PC-9 (cell line): ENCODE results near the gene CXXC5. TPM values are rescaled to one million over a fixed set of nuclear protein-coding genes. Genes with fewer than 3 reads are reported as not detected.

Source experiments
- BruUV-seq: library from RNA; stranded (reverse); fragments of 400-500 nt; replicated peaks from 2 replicates; lab custom pipeline; 2021; lab: Mats Ljungman, UMichigan
- CTCF ChIA-PET: fragments of 300-600 bp; sonication (Branson Sonifier 250); formaldehyde crosslinking; loops from one replicate; lab custom pipeline; 2022; ENCODE audit warnings: antibody characterized with exemption; lab: Charles Lee
- POLR2A ChIA-PET: fragments of 300-600 bp; sonication (Branson Sonifier 250); formaldehyde crosslinking; loops from one replicate; lab custom pipeline; 2022; ENCODE audit warnings: antibody characterized with exemption; ENCODE audit not compliant: unreplicated experiment; lab: Charles Lee
- DNase-seq, 2 experiments: peaks; one replicate each; pipeline versions ENCODE4 v3.0.0 to v3.0.0-alpha.2; 2015 to 2022; ENCODE audit warnings: mixed read lengths in 1 of 2
- H2AFZ ChIP-seq: fragments of 200-600 bp; sonication (generic); 2 replicates; pipeline ENCODE4 v1.8.1; 2017; ENCODE audit warnings: antibody characterized with exemption
- H3F3A ChIP-seq: fragments of 200-600 bp; sonication (generic); 2 replicates; pipeline ENCODE4 v1.8.1; 2017; ENCODE audit warnings: antibody characterized with exemption, mild to moderate bottlenecking, low read depth; ENCODE audit not compliant: insufficient read depth
- H3K27ac ChIP-seq: fragments of 200-600 bp; sonication (generic); 2 replicates; pipeline ENCODE4 v1.6.1; 2016; ENCODE audit warnings: mixed run types
- H3K27me3 ChIP-seq: fragments of 200-600 bp; sonication (generic); 2 replicates; pipeline ENCODE4 v1.6.1; 2016; ENCODE audit warnings: low read depth, mixed run types; ENCODE audit not compliant: insufficient read depth
- H3K36me3 ChIP-seq: fragments of 200-600 bp; sonication (generic); 2 replicates; pipeline ENCODE4 v1.6.1; 2016; ENCODE audit warnings: low read depth, mixed run types
- H3K4me1 ChIP-seq: fragments of 200-600 bp; sonication (generic); replicated peaks from 2 replicates; pipeline ENCODE4 v1.6.1; 2016; ENCODE audit warnings: mixed run types; ENCODE audit not compliant: insufficient read depth
- H3K4me2 ChIP-seq: fragments of 200-600 bp; sonication (generic); 2 replicates; pipeline ENCODE4 v1.6.1; 2017; ENCODE audit warnings: mixed run types
- H3K4me3 ChIP-seq: fragments of 200-600 bp; sonication (generic); 2 replicates; pipeline ENCODE4 v1.6.1; 2016; ENCODE audit warnings: mixed run types
- H3K79me2 ChIP-seq: fragments of 200-600 bp; sonication (generic); 2 replicates; pipeline ENCODE4 v1.6.1; 2017; ENCODE audit warnings: low read depth, mixed run types
- H3K9me2 ChIP-seq: fragments of 200-600 bp; sonication (generic); 2 replicates; pipeline ENCODE4 v1.8.1; 2017; ENCODE audit warnings: mild to moderate bottlenecking; ENCODE audit not compliant: insufficient read depth
- H3K9me3 ChIP-seq: fragments of 200-600 bp; sonication (generic); 2 replicates; pipeline ENCODE4 v1.8.1; 2016; ENCODE audit warnings: low read depth; ENCODE audit not compliant: insufficient read depth
- H4K20me1 ChIP-seq: fragments of 200-600 bp; sonication (generic); 2 replicates; pipeline ENCODE4 v1.8.1; 2017; ENCODE audit not compliant: insufficient read depth
- EZH2 ChIP-seq: fragments of 200-600 bp; sonication (generic); IDR thresholded peaks from 2 replicates; pipeline ENCODE4 v1.8.0; 2017; ENCODE audit warnings: antibody characterized with exemption, low read depth
- intact Hi-C: fragments of 100-400 bp; cut with micrococcal nuclease; formaldehyde crosslinking; loops from one replicate; pipeline ENCODE4 v1.10.0; 2022; ENCODE audit not compliant: unreplicated experiment
- total RNA-seq: library from RNA; stranded (reverse); gene quantifications from 2 replicates; pipeline ENCODE4 v1.2.3, GENCODE V29; 2021
- TF ChIP-seq, protein P1 (sequence below): fragments of 200-600 bp; sonication (generic); conservative IDR thresholded peaks from 2 replicates; pipeline ENCODE4 v1.6.1; 2017; ENCODE audit warnings: mixed run types, antibody characterized with exemption, mild to moderate bottlenecking, moderate library complexity

CXXC5 gene
- total RNA-seq, 1 experiment from 2014 or later, result 59.9 TPM

DNA sequence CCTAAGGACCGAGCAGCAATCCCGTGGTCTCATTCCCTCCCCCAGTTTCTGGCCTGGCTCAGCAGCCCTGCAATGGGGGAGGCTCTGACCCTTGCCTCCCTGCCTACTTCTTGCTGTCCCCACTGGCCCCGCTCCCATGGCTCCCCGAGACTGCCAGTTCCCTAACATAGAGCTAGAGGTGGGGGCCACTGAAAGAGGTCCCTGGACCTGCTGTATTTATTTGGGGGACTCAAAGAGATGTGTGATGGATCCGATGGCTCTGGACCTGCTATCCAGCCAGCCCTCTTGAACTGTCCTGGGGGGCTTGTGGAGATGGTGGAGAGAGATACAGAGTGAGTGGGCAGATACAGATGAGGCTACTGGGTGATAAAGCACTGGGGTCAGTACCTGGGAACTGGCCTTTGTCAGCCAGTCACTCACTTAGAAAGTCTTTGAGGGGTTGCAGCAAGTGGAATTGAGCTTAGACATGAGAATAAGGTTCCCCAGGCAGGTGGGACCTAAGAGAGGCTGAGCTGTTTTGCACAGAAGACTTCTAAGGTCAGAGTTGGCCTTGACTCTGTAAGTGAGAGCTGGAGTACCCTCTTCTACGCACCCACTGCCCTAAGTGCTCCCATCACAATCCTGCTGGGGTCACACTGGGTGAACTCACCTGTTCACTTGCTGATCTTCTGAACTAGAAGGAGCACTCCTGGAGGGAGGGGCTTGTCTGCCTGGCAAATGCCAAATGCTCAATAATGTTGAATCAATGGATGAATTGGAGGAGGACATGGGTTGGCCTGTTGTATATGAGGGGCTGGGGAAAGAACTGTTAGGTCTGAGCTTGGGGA is 42.9 kb downstream of the CXXC5 start:
- no peaks in the 10 kb centered on the region for H3K27me3 ChIP-seq
- intact Hi-C loops, result loop anchor here (1.0 kb wide), 3 partner anchors 58 to 84 kb away; no protein-coding TSS in a partner anchor
- H4K20me1 ChIP-seq, result no peaks in the 10 kb centered on the region
- no peak overlapping the region for H3K4me2 ChIP-seq
- H3K9me3 ChIP-seq, result no peaks in the 10 kb centered on the region
- H3K79me2 ChIP-seq, result no peaks in the 10 kb centered on the region
- no peak overlapping the region for H3K27ac ChIP-seq
- BruUV-seq, result no TSS peak
- peaks cover 10% of the 10 kb centered on the region; the same call in 1 of the 2 replicates for H3F3A ChIP-seq
- H2AFZ ChIP-seq, result no peak overlapping the region
- TF ChIP-seq, protein P1, sequence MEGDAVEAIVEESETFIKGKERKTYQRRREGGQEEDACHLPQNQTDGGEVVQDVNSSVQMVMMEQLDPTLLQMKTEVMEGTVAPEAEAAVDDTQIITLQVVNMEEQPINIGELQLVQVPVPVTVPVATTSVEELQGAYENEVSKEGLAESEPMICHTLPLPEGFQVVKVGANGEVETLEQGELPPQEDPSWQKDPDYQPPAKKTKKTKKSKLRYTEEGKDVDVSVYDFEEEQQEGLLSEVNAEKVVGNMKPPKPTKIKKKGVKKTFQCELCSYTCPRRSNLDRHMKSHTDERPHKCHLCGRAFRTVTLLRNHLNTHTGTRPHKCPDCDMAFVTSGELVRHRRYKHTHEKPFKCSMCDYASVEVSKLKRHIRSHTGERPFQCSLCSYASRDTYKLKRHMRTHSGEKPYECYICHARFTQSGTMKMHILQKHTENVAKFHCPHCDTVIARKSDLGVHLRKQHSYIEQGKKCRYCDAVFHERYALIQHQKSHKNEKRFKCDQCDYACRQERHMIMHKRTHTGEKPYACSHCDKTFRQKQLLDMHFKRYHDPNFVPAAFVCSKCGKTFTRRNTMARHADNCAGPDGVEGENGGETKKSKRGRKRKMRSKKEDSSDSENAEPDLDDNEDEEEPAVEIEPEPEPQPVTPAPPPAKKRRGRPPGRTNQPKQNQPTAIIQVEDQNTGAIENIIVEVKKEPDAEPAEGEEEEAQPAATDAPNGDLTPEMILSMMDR, result no peak
- TF ChIP-seq EZH2, result no peak
- no peaks in the 10 kb centered on the region for H3K9me2 ChIP-seq
- no peak for DNase-seq
- H3K36me3 ChIP-seq, result no peaks in the 10 kb centered on the region
- no peak overlapping the region for H3K4me3 ChIP-seq
- H3K4me1 ChIP-seq, result no peaks in the 10 kb centered on the region
- ChIA-PET POLR2A (no interaction called here), CTCF (interaction anchor here (0.6 to 1.4 kb wide), 2 partner anchors 55 to 71 kb away, joined by 3 to 16 read pairs; no protein-coding TSS in a partner anchor)

DNA sequence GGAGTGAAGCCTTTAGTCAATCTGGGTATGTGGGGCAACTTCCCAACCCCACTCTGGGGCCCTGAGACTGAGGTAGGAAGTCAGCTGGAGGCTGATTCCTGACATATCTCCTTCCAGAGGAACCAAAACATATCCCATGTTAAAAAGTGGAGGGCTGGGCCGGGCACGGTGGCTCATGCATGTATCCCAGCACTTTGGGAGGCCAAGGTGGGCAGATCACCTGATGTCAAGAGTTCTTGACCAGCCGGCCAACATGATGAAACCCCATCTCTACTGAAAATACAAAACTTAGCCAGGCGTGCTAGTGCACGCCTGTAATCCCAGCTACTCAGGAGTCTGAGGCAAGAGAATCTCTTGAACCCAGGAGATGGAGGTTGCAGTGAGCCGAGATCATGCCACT is 44.0 kb downstream of the CXXC5 start:
- Histone ChIP-seq H3K4me3 (no peak overlapping the region), H3K36me3 (no peaks in the 10 kb centered on the region), H3K27ac (no peak overlapping the region), H4K20me1 (no peaks in the 10 kb centered on the region), H3K27me3 (peaks cover 3% of the 10 kb centered on the region; the same call in 1 of the 2 replicates), H3F3A (peaks cover 15% of the 10 kb centered on the region; the same call in 1 of the 2 replicates), H3K9me3 (no peaks in the 10 kb centered on the region), H3K9me2 (no peaks in the 10 kb centered on the region), H2AFZ (no peak overlapping the region), H3K4me2 (no peak overlapping the region), H3K4me1 (peaks cover 4% of the 10 kb centered on the region; the same call in 1 of the 2 replicates), H3K79me2 (no peaks in the 10 kb centered on the region)
- intact Hi-C loops, result no loop called here
- ChIA-PET CTCF (no interaction called here), POLR2A (interaction anchor here (0.7 kb wide), 1 partner anchor 10 kb away, joined by 3 read pairs; no protein-coding TSS in a partner anchor)
- no peak for TF ChIP-seq EZH2
- TF ChIP-seq, protein P1, result no peak
- BruUV-seq, result no TSS peak
- no peak for DNase-seq

DNA sequence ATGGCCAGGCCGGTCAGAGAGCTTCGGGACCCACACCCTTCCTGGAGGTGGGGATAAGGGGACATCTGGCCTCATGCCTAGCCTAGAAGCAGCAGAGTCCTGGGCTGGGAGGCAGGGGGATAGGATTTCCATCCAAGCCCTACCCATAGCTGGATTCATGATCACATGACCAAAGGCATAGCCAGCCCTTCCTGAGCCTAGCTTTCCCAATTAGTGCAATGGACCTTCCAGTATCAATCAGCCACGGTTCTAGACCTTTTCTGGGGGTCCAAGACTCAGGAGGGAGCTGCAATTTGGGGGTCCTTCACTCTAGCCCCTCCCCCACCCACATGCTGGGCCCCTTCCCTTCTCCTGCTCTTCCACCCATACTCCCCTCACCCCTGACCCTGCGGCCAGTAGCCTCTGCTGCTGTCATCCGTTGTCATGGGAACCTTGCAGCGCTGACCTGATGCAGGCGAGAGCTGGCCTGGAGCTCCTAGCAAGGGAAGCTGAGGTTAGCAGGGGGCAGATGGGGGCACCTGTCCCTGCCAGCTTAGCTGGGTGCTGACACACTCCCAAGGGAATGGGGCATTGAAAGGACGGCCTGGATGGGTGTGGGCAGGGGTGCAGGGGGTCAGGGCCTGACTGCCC is 44.6 kb downstream of the CXXC5 start:
- Histone ChIP-seq H3K4me2 (no peak overlapping the region), H3F3A (peaks cover 15% of the 10 kb centered on the region; the same call in 1 of the 2 replicates), H3K36me3 (no peaks in the 10 kb centered on the region), H3K4me3 (no peak overlapping the region), H4K20me1 (no peaks in the 10 kb centered on the region), H3K27me3 (peaks cover 9% of the 10 kb centered on the region; the same call in 1 of the 2 replicates), H3K4me1 (peaks cover 4% of the 10 kb centered on the region; the same call in 1 of the 2 replicates), H3K27ac (no peak overlapping the region), H3K9me2 (no peaks in the 10 kb centered on the region), H3K9me3 (no peaks in the 10 kb centered on the region), H3K79me2 (no peaks in the 10 kb centered on the region), H2AFZ (no peak overlapping the region)
- no TSS peak for BruUV-seq
- TF ChIP-seq, protein P1, result no peak
- no peak for TF ChIP-seq EZH2
- intact Hi-C loops, result no loop called here
- ChIA-PET POLR2A (interaction anchor here (0.6 kb wide), 1 partner anchor 131 kb away, joined by 4 read pairs; no protein-coding TSS in a partner anchor), CTCF (interaction anchor here (0.9 kb wide), 1 partner anchor 73 kb away, joined by 3 read pairs; no protein-coding TSS in a partner anchor)
- DNase-seq, result no peak
